ENCODE results near the gene SLC46A2. TPM values are rescaled to one million over a fixed set of nuclear protein-coding genes. Genes with fewer than 3 reads are reported as not detected.

The SLC46A2 gene
- total RNA-seq, 1 donor from 2014 or later = not detected

DNA sequence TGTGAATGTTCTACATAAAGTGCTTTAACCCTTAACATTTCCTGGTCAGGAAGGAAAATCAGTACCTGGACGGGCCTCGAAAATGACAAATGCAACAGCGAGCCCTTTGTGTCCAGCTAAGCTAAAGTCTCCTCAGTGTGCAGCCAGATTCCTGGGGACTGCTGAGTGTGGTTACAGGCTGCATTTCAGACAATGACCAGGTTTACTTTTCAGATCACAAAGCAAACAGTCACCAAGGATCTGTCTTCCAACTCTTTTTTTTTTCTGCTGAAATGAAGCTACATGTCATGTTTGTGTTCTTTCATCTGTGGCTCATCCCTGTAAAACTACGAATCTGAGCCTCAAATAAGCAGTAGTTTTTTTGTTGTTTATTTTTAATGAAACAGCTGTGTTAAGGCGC, 20.8 kb downstream of the SLC46A2 start:
- Histone ChIP-seq H2AFZ (ENCODE audit: low read depth, low read length) (no peak overlapping the region), H3K27me3 (ENCODE audit: insufficient read depth, low read length) (no peaks in the 10 kb centered on the region), H3K9me3 (ENCODE audit: insufficient read depth, low read depth, low read length) (no peaks in the 10 kb centered on the region), H3K36me3 (ENCODE audit: insufficient read depth, low read length) (no peaks in the 10 kb centered on the region), H3K4me1 (ENCODE audit: insufficient read depth, low read length) (peaks cover 4% of the 10 kb centered on the region), H3K9ac (ENCODE audit: low read length) (no peak overlapping the region), H3K79me2 (ENCODE audit: insufficient read depth, low read length) (no peaks in the 10 kb centered on the region), H3K4me2 (ENCODE audit: low read length) (no peak overlapping the region), H3K27ac (ENCODE audit: low read depth, low read length) (no peak overlapping the region), H4K20me1 (ENCODE audit: insufficient read depth, low read length) (no peaks in the 10 kb centered on the region), H3K4me3 (ENCODE audit: insufficient read depth, low read depth, low read length) (no peak overlapping the region)
- no peak for DNase-seq (ENCODE audit: low read depth)
- no peak for FAIRE-seq
- H3K4me1 Mint-ChIP-seq (ENCODE audit: low read depth, unreplicated experiment) = peaks cover 2% of the 10 kb centered on the region
- H3K27me3 Mint-ChIP-seq (ENCODE audit: low read depth, unreplicated experiment) = no peaks in the 10 kb centered on the region
- no peak overlapping the region for H3K4me3 Mint-ChIP-seq (ENCODE audit: unreplicated experiment)
- TF ChIP-seq, protein P1, sequence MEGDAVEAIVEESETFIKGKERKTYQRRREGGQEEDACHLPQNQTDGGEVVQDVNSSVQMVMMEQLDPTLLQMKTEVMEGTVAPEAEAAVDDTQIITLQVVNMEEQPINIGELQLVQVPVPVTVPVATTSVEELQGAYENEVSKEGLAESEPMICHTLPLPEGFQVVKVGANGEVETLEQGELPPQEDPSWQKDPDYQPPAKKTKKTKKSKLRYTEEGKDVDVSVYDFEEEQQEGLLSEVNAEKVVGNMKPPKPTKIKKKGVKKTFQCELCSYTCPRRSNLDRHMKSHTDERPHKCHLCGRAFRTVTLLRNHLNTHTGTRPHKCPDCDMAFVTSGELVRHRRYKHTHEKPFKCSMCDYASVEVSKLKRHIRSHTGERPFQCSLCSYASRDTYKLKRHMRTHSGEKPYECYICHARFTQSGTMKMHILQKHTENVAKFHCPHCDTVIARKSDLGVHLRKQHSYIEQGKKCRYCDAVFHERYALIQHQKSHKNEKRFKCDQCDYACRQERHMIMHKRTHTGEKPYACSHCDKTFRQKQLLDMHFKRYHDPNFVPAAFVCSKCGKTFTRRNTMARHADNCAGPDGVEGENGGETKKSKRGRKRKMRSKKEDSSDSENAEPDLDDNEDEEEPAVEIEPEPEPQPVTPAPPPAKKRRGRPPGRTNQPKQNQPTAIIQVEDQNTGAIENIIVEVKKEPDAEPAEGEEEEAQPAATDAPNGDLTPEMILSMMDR (IDR thresholded peaks at IDR 0.05; ENCODE audit: insufficient read depth, low read depth, low read length) = no peak
- TF ChIP-seq EZH2 (IDR thresholded peaks at IDR 0.05; ENCODE audit: insufficient read depth, low read length) = no peak
- H3K9me3 Mint-ChIP-seq (ENCODE audit: unreplicated experiment) = peaks cover 2% of the 10 kb centered on the region
- no peak overlapping the region for H3K27ac Mint-ChIP-seq (ENCODE audit: unreplicated experiment)
- H3K36me3 Mint-ChIP-seq (ENCODE audit: low read depth, unreplicated experiment) = peaks cover 11% of the 10 kb centered on the region

DNA sequence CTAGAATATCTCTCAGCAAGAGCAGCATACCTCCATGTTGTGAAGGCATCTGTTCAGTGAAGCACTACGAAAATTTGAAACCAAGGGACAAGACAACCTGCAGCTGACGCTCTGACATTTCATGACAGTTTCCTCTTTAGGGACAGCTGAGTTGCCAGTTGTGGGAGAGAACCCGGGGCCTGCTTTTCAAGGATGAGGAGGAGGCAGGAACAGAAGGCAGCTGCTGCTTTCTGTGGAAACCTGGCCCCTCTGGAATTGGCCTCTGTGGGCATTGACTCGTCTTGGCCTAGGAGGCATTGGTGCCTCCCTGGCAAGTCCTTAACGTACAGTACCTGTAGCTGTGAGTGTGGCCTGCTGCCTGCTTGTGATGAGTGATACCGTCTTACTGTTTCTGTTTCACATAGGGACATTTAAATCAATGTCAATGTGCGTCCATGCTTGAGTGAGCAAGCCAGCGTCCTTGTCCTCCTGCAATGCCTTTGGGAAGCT, 21.6 kb downstream of the SLC46A2 start:
- Histone ChIP-seq H2AFZ (ENCODE audit: low read depth, low read length) (no peak overlapping the region), H3K4me3 (ENCODE audit: insufficient read depth, low read depth, low read length) (no peak overlapping the region), H3K36me3 (ENCODE audit: insufficient read depth, low read length) (no peaks in the 10 kb centered on the region), H4K20me1 (ENCODE audit: insufficient read depth, low read length) (no peaks in the 10 kb centered on the region), H3K27ac (ENCODE audit: low read depth, low read length) (no peak overlapping the region), H3K4me2 (ENCODE audit: low read length) (no peak overlapping the region), H3K27me3 (ENCODE audit: insufficient read depth, low read length) (no peaks in the 10 kb centered on the region), H3K9ac (ENCODE audit: low read length) (no peak overlapping the region), H3K9me3 (ENCODE audit: insufficient read depth, low read depth, low read length) (no peaks in the 10 kb centered on the region), H3K79me2 (ENCODE audit: insufficient read depth, low read length) (no peaks in the 10 kb centered on the region), H3K4me1 (ENCODE audit: insufficient read depth, low read length) (peaks cover 4% of the 10 kb centered on the region)
- no peak for TF ChIP-seq EZH2 (IDR thresholded peaks at IDR 0.05; ENCODE audit: insufficient read depth, low read length)
- TF ChIP-seq, protein P1 (IDR thresholded peaks at IDR 0.05; ENCODE audit: insufficient read depth, low read depth, low read length) = no peak
- Mint-ChIP-seq H3K27me3 (ENCODE audit: low read depth, unreplicated experiment) (no peaks in the 10 kb centered on the region), H3K4me1 (ENCODE audit: low read depth, unreplicated experiment) (peaks cover 2% of the 10 kb centered on the region), H3K27ac (ENCODE audit: unreplicated experiment) (no peak overlapping the region), H3K9me3 (ENCODE audit: unreplicated experiment) (peaks cover 2% of the 10 kb centered on the region), H3K36me3 (ENCODE audit: low read depth, unreplicated experiment) (peaks cover 11% of the 10 kb centered on the region), H3K4me3 (ENCODE audit: unreplicated experiment) (no peak overlapping the region)
- no peak for DNase-seq (ENCODE audit: low read depth)
- no peak for FAIRE-seq

DNA sequence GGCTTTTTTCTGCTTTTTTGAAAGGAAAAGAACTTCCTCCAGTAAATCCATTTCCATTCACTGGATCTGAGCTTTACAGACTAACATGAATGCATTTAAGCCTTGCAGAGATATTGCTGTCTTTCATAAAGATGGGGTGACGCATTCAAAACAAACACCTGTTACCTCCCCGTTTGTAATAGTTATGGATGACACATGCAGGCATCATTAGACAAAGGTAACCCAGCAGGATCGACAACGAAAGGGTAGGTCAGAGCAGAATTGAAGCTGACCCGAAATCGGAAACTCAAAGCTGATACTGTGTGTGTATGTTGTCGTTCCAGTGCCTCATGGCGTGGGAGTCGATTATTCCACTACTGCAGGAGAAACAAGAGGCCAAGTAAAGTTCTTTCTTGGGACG, 22.2 kb downstream of the SLC46A2 start:
- Histone ChIP-seq H3K9ac (ENCODE audit: low read length) (no peak overlapping the region), H3K36me3 (ENCODE audit: insufficient read depth, low read length) (no peaks in the 10 kb centered on the region)
- FAIRE-seq = no peak

More for the DNA sequence above, 22.2 kb downstream of the SLC46A2 start:
- Histone ChIP-seq H3K9me3 (ENCODE audit: insufficient read depth, low read depth, low read length) (no peaks in the 10 kb centered on the region), H2AFZ (ENCODE audit: low read depth, low read length) (no peak overlapping the region), H3K4me1 (ENCODE audit: insufficient read depth, low read length) (peaks cover 4% of the 10 kb centered on the region), H3K79me2 (ENCODE audit: insufficient read depth, low read length) (no peaks in the 10 kb centered on the region), H3K4me3 (ENCODE audit: insufficient read depth, low read depth, low read length) (no peak overlapping the region), H4K20me1 (ENCODE audit: insufficient read depth, low read length) (no peaks in the 10 kb centered on the region), H3K27ac (ENCODE audit: low read depth, low read length) (no peak overlapping the region), H3K27me3 (ENCODE audit: insufficient read depth, low read length) (no peaks in the 10 kb centered on the region), H3K4me2 (ENCODE audit: low read length) (no peak overlapping the region)
- Mint-ChIP-seq H3K27me3 (ENCODE audit: low read depth, unreplicated experiment) (no peaks in the 10 kb centered on the region), H3K9me3 (ENCODE audit: unreplicated experiment) (peaks cover 2% of the 10 kb centered on the region), H3K27ac (ENCODE audit: unreplicated experiment) (no peak overlapping the region), H3K4me3 (ENCODE audit: unreplicated experiment) (no peak overlapping the region), H3K4me1 (ENCODE audit: low read depth, unreplicated experiment) (peaks cover 5% of the 10 kb centered on the region), H3K36me3 (ENCODE audit: low read depth, unreplicated experiment) (peaks cover 14% of the 10 kb centered on the region)
- no peak for DNase-seq (ENCODE audit: low read depth)
- TF ChIP-seq EZH2 (IDR thresholded peaks at IDR 0.05; ENCODE audit: insufficient read depth, low read length) = no peak
- TF ChIP-seq, protein P1 (IDR thresholded peaks at IDR 0.05; ENCODE audit: insufficient read depth, low read depth, low read length) = no peak
